Measurements from ENCODE around the gene HMOX2. TPM values are rescaled to one million over a fixed set of nuclear protein-coding genes. Genes with fewer than 3 reads are reported as not detected.

HMOX2 gene
- total RNA-seq, 2 experiments from 2014 or later: 84.4 to 88.4 TPM

DNA sequence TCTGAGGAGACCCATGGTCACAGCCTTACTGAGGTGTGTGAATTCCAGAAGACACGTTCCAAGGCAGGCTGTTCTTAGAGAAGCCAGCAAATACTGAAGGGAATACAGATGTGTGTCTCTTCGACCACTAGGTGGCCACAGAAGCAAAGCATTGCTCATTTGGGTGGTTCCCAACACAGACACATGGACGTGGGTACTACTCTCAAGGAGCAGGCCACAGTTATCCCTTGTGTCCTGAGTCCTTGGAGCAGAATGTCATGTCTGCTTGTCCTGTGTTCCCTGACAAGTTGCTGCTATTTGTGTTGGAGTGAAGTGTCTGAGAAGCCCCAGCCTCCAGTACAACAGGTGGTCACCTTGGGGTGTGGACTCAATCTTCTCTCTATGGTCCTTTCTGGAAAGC, 30.3 kb downstream of the HMOX2 start:
- peaks cover 13% of the 10 kb centered on the region for H3K36me3 Mint-ChIP-seq
- H3K4me3 Mint-ChIP-seq: peak overlapping the region; percentile 50
- no peaks in the 10 kb centered on the region for H3K27me3 Mint-ChIP-seq
- H3K4me1 Mint-ChIP-seq: peaks cover 46% of the 10 kb centered on the region
- H3K27ac Mint-ChIP-seq: peak overlapping the region; percentile 90
- peak; percentile 49 for DNase-seq
- H3K9me3 Mint-ChIP-seq: no peaks in the 10 kb centered on the region

DNA sequence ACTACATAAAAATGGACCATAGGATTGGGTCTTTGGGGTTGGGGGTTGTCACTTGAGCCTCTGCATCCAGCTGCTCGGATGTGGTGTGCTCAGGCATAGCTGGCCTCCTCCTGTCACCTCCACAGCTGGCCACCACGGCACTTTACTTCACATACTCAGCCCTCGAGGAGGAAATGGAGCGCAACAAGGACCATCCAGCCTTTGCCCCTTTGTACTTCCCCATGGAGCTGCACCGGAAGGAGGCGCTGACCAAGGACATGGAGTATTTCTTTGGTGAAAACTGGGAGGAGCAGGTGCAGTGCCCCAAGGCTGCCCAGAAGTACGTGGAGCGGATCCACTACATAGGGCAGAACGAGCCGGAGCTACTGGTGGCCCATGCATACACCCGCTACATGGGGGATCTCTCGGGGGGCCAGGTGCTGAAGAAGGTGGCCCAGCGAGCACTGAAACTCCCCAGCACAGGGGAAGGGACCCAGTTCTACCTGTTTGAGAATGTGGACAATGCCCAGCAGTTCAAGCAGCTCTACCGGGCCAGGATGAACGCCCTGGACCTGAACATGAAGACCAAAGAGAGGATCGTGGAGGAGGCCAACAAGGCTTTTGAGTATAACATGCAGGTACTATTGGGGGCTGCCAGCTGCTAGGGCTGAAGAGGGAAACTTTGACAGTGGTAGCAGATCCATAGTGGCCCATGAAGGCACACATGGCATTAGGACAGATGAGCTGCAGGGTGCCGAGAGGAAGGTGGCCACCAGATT, 31.6 kb downstream of the HMOX2 start:
- H3K27ac Mint-ChIP-seq: peak overlapping the region; percentile 46
- H3K27me3 Mint-ChIP-seq: no peaks in the 10 kb centered on the region
- no peak for DNase-seq
- H3K4me3 Mint-ChIP-seq: no peak overlapping the region
- H3K4me1 Mint-ChIP-seq: peaks cover 37% of the 10 kb centered on the region
- no peaks in the 10 kb centered on the region for H3K9me3 Mint-ChIP-seq
- H3K36me3 Mint-ChIP-seq: peaks cover 19% of the 10 kb centered on the region

DNA sequence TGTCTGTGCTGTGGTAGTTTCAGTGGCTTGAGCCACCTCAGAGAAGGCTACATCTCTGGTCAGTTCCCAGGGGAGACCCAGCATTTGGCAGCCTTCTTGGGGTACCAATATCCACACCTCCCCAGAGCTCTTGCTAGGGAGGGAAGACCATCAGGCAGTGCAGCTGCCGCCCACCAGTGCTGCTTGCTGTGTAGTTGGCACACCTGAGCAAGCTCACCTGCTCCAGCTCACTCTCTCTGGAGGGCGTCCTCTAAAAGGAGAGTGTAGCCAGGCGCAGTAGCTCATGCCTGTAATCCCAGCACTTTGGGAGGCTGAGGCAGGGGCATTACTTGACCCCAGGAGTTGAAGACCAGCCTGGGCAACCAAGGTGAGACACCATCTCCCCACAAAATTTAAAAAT, 32.6 kb downstream of the HMOX2 start:
- peaks cover 31% of the 10 kb centered on the region for H3K4me1 Mint-ChIP-seq
- peak overlapping the region; percentile 34 for H3K27ac Mint-ChIP-seq
- no peak overlapping the region for H3K4me3 Mint-ChIP-seq
- H3K36me3 Mint-ChIP-seq: peaks cover 19% of the 10 kb centered on the region
- no peaks in the 10 kb centered on the region for H3K27me3 Mint-ChIP-seq
- no peak for DNase-seq
- H3K9me3 Mint-ChIP-seq: no peaks in the 10 kb centered on the region

DNA sequence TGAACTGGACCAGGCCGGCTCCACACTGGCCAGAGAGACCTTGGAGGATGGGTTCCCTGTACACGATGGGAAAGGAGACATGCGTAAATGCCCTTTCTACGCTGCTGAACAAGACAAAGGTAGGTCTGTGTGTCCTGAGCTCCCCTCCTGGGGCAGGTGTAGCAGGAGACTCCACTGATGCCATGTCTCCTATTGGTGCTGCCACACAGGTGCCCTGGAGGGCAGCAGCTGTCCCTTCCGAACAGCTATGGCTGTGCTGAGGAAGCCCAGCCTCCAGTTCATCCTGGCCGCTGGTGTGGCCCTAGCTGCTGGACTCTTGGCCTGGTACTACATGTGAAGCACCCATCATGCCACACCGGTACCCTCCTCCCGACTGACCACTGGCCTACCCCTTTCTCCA, 33.2 kb downstream of the HMOX2 start:
- Mint-ChIP-seq H3K36me3 (peaks cover 19% of the 10 kb centered on the region), H3K4me3 (no peak overlapping the region), H3K27ac (no peak overlapping the region), H3K27me3 (no peaks in the 10 kb centered on the region), H3K9me3 (no peaks in the 10 kb centered on the region), H3K4me1 (peaks cover 30% of the 10 kb centered on the region)
- DNase-seq: no peak

DNA sequence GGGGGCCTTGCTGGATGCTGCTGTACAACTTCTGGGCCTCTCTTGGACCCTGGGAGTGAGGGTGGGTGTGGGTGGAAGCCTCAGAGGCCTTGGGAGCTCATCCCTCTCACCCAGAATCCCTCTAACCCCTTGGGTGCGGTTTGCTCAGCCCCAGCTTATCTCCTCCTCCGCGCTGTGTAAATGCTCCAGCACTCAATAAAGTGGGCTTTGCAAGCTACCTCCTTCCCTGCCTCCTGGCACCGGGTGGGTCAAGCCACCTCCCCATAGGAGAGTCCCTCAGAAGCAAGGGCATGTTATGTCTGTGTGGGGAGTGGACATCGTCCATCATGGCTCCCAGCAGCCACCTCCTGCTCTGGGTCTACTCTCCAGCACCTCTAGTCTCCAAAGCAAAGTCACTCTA, 33.9 kb downstream of the HMOX2 start:
- Mint-ChIP-seq H3K27me3 (no peaks in the 10 kb centered on the region), H3K27ac (peak overlapping the region; percentile 75), H3K36me3 (peaks cover 26% of the 10 kb centered on the region), H3K4me3 (no peak overlapping the region), H3K9me3 (no peaks in the 10 kb centered on the region), H3K4me1 (peaks cover 31% of the 10 kb centered on the region)
- DNase-seq: no peak

DNA sequence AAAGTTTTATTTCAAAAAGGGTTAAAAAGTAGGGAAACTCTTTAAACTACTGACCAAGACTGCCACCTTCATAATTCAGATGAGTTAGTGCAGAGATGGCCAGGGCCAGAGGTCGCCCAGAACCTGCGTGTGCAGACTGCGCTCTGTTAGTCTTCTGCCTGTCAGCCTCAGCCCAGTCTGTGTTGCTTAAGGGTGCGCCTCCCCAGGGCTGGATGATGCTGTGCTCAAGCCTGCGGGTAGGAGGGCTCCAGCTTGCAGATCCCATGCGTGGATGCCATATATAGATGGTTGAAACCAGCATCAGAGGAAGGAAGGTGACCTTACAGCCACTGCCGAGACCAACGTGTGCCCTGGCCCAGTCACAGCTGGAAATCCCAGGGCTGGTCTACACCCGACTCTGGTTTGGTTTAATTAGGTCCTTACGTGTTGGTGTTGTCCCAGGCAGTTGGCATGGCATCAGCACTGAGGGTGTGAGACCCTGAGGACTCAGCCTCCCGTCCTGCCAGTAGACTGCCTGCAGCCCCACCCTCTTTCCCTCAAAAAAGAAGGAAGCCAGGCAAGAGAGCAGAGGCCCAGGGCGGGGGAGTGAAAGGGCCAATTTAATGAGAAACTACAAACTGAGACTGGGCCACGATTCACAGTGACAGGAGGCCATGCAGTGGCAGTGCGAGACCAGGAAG, 34.7 kb downstream of the HMOX2 start:
- Mint-ChIP-seq H3K36me3 (peaks cover 30% of the 10 kb centered on the region), H3K9me3 (no peaks in the 10 kb centered on the region), H3K27ac (peak overlapping the region; percentile 25), H3K4me3 (no peak overlapping the region), H3K27me3 (no peaks in the 10 kb centered on the region), H3K4me1 (peaks cover 31% of the 10 kb centered on the region)
- no peak for DNase-seq

DNA sequence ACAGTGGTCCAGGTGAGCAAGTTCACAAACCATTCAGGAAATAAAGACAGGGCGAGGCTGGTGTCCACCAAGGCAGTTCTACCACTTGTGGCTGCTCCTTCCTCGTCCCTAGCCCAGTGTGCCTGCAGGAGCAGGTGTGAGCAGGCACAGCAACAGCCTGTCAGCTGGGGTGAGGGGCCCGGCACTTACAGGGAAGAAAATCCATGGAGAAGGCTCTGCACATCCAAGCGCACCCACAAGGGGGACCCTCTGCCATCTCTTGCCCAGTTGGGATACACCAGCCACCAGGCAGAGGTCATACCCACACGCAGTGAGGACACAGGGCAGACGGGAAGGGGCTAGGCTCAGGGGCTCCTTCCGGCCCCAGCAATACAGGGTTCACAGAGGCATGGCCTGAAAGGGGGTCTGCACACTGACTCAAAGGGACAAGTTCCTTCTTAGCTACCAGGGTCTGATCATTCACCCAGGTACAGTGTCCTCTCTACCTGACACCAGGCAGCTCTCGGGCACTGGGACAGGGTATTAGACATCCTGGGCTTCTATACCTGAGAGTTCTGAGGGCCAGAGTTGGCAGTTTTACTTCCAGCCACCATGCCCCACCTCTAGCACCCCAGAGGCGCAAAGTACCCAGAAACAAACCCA, 35.4 kb downstream of the HMOX2 start:
- H3K27ac Mint-ChIP-seq: no peak overlapping the region
- no peak for DNase-seq
- no peak overlapping the region for H3K4me3 Mint-ChIP-seq
- no peaks in the 10 kb centered on the region for H3K27me3 Mint-ChIP-seq
- H3K9me3 Mint-ChIP-seq: no peaks in the 10 kb centered on the region
- peaks cover 31% of the 10 kb centered on the region for H3K4me1 Mint-ChIP-seq
- H3K36me3 Mint-ChIP-seq: peaks cover 30% of the 10 kb centered on the region

DNA sequence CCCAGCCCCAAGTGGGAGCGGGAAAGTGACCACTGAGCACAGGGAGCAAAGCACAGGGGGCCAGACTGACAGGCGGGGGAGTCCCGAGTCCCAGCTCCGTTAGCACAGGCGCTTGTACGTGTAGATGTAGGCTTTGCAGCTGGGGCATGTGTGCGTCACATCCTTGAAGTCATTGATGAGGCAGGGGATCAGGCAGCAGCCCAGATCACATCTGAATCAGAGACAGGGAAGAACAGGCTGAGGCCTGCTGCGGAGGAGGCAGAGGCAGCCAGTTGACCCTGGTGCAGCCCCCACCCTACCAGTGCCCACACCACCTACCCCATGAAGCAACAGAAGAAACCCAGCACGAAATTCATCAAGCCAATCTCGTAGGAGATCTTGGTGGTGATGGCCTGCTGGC, 36.3 kb downstream of the HMOX2 start:
- H3K4me3 Mint-ChIP-seq: no peak overlapping the region
- DNase-seq: no peak
- H3K9me3 Mint-ChIP-seq: no peaks in the 10 kb centered on the region
- H3K27ac Mint-ChIP-seq: peak overlapping the region; percentile 59
- H3K4me1 Mint-ChIP-seq: peaks cover 29% of the 10 kb centered on the region
- peaks cover 30% of the 10 kb centered on the region for H3K36me3 Mint-ChIP-seq
- H3K27me3 Mint-ChIP-seq: no peaks in the 10 kb centered on the region

DNA sequence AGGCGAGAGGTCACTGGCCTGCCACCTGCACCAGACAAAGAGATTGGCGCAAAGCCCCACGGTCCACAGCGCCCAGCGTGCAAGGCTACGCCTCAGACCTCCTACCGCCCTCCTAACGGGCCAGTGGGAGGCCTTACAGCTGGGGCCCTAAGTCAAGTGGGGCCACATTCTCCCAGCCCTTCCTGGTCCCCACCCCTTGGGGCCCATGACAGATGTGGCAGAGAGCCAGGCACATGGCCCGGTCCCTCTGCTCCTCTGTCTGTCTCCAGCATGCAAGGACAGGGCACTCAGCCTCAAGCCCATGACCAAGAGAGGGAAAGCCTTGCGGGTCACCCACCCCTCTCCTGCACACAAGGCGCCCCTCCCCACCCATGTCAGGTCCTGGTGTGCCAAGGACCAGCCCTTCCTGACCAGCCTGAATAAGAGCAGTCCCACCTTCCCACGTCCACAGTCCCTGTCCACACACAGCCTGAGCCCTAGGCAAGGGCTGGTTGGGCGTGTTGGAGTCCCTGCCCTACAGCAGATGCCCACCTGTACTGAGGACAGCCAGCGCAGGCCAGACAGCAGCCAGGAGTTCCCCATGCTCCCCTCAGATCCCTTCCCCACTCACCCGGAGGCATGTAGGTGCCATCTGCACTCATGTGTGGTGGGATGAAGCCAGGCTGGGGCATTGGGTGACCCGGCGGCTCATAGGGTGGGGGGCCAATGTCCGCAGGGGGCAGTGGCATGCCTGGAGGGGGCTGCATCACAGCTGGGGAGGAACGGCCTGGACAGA, 37.1 kb downstream of the HMOX2 start:
- Mint-ChIP-seq H3K27me3 (no peaks in the 10 kb centered on the region), H3K9me3 (no peaks in the 10 kb centered on the region), H3K36me3 (peaks cover 30% of the 10 kb centered on the region), H3K4me3 (no peak overlapping the region), H3K27ac (no peak overlapping the region), H3K4me1 (peaks cover 29% of the 10 kb centered on the region)
- no peak for DNase-seq

DNA sequence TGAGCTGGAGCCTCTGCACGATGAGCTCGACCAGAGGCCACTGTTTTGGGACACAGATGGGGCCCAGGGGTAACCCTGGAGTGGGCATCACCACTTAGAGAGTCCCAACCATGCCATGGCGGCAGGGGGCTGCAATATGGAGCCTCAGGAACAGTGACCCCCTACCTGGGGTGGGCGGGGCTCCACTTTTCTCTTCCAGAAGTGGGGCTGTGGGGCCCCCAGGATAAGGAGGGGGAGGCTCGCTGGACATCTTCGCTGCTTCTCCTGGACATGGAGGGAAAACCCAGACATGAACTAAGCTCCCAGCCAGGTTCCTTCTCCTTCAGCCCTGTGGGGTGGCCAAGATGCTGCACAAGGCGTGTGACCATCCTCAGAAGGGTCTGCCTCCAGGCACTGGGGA, 37.7 kb downstream of the HMOX2 start:
- DNase-seq: no peak
- H3K9me3 Mint-ChIP-seq: no peaks in the 10 kb centered on the region
- no peaks in the 10 kb centered on the region for H3K27me3 Mint-ChIP-seq
- H3K4me1 Mint-ChIP-seq: peaks cover 29% of the 10 kb centered on the region
- no peak overlapping the region for H3K4me3 Mint-ChIP-seq
- peak overlapping the region; percentile 91 for H3K27ac Mint-ChIP-seq
- H3K36me3 Mint-ChIP-seq: peaks cover 30% of the 10 kb centered on the region

DNA sequence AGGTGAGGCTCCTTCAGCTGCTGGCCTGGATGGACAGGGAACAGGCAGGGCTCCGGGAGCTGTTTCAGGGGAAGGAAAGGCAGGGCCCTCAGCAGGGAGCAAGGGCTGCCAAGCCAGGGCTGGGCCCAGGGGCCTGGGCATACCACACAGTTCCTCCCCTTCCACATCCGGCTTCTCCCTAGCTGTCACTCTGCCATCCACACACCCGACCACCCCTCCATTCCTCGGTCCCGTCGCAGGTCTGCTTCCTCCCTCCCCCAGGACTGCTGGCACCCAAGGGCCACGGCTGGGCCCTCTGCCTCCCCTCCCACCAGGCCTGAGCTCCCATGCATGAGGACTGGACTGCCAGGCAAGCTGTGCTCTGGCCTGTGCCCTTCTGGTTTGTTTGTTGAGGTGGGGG, 38.4 kb downstream of the HMOX2 start:
- H3K9me3 Mint-ChIP-seq: no peaks in the 10 kb centered on the region
- DNase-seq: no peak
- H3K27me3 Mint-ChIP-seq: no peaks in the 10 kb centered on the region
- H3K4me3 Mint-ChIP-seq: peak overlapping the region; percentile 55
- H3K36me3 Mint-ChIP-seq: peaks cover 30% of the 10 kb centered on the region
- H3K4me1 Mint-ChIP-seq: peaks cover 29% of the 10 kb centered on the region
- peak overlapping the region; percentile 91 for H3K27ac Mint-ChIP-seq

DNA sequence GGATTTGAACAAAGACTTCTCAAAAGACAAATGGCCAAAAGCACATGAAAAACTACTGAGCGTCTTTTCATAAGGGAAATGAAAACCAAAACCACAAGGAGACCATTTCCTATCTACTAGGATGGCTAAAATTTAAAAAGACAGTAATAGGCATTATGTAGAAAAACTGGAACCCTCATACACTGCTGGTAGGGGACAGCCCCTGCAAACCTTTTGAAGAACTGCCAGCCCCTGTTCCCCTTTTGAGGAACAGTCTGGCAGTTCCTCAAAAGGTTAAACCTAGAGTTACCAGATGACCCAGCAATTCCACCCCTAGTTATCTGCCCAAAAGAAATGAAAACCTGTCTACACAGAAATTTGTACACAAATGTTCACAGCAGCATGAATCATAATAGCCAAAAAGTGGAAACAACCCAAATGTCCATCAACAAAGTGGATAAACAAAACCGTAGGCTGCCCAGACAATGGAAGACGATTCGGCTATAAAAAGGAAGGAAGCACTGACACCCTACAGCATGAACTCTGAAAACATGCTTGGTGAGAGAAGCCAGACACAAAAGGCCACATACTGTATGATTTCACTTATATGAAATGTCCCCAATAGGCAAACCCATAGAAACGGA, 39.5 kb downstream of the HMOX2 start:
- H3K27ac Mint-ChIP-seq: peak overlapping the region; percentile 91
- no peaks in the 10 kb centered on the region for H3K9me3 Mint-ChIP-seq
- no peaks in the 10 kb centered on the region for H3K27me3 Mint-ChIP-seq
- peaks cover 30% of the 10 kb centered on the region for H3K4me1 Mint-ChIP-seq
- peak overlapping the region; percentile 55 for H3K4me3 Mint-ChIP-seq
- peaks cover 30% of the 10 kb centered on the region for H3K36me3 Mint-ChIP-seq
- no peak for DNase-seq

DNA sequence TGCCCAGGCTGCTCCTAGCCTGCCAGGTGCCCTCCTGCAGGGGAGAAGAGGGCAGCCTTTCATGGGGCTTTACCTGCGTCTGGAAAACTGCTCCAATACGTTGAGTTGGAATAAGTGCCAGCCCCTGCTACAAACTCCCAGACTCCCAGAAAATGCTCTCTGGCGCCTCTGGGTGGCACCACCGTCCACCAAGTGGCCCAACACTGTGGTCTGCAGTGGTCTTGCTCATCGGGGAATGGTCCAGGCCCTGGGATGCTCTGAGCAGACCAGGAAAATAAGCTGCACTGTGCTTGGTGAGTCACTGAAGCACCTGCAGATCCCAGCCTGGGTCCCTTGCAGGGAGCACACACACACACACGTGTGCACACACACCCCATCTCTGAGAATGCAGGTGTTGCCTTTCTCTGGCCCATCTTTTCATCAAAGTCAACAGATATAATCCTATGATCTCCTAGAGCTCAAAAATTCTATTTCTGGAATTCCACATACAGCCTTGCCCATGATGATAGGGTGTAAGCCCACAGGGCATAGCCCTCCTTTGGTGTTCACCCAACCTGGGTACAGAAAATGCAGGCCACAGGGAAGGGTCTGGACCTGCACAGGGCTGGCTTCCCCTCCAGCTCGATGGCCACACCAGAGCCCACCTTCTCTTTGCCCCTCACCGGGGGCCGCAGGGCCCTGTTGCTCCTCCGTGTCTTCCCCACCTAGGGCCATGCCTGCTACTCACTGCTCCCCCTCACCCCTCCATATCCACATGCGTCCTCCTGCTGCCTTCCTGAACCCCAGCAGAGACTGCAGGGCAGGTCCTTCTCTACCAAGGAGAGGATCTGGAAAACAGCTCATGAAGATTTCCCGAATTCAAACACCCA, 41.8 kb downstream of the HMOX2 start:
- peaks cover 17% of the 10 kb centered on the region for H3K36me3 Mint-ChIP-seq
- no peaks in the 10 kb centered on the region for H3K9me3 Mint-ChIP-seq
- H3K27me3 Mint-ChIP-seq: no peaks in the 10 kb centered on the region
- no peak overlapping the region for H3K4me3 Mint-ChIP-seq
- peaks cover 30% of the 10 kb centered on the region for H3K4me1 Mint-ChIP-seq
- H3K27ac Mint-ChIP-seq: no peak overlapping the region
- DNase-seq: no peak
